CD4-positive, alpha-beta T cell (primary cell): ENCODE data around the gene GULP1. TPM values are rescaled to one million over a fixed set of nuclear protein-coding genes. Genes with fewer than 3 reads are reported as not detected.

Experiments
- ATAC-seq: fragments of 200-7000 bp; cut with Tn5 transposase; one replicate; pipeline ENCODE4 v1.10.0; 2022; ENCODE audit warnings: mild to moderate bottlenecking; ENCODE audit not compliant: poor library complexity
- CTCF ChIA-PET: fragments of 350-600 bp; sonication (Branson Sonifier 250); formaldehyde crosslinking; loops from one replicate; lab custom pipeline; 2021; ENCODE audit warnings: antibody characterized with exemption, inconsistent platforms; lab: Charles Lee
- POLR2A ChIA-PET: fragments of 350-600 bp; sonication (Branson Sonifier 250); formaldehyde crosslinking; loops from one replicate; lab custom pipeline; 2021; ENCODE audit warnings: antibody characterized with exemption, inconsistent platforms; lab: Charles Lee
- DNase-seq, 14 experiments: peaks; one replicate each; pipeline ENCODE4 v3.0.0-alpha.2; 2013 to 2020; ENCODE audit warnings: mixed read lengths in 2 of 14
- H3K27ac ChIP-seq, 2 donors: one replicate each; pipeline versions ENCODE4 v1.5.1 to v1.7.0; 2013; ENCODE audit warnings: low read length in 2 of 2, low read depth in 1 of 2, mild to moderate bottlenecking in 1 of 2
- H3K27me3 ChIP-seq, 2 experiments: 1 replicate in 1 of 2; 2 replicates in 1 of 2; pipeline versions ENCODE4 v1.6.1 to v1.7.0; 2013; ENCODE audit warnings: low read length in 2 of 2, control low read depth in 1 of 2, mild to moderate bottlenecking in 1 of 2, moderate library complexity in 1 of 2; ENCODE audit not compliant: insufficient read depth in 2 of 2, control insufficient read depth in 1 of 2
- H3K36me3 ChIP-seq: one replicate; pipeline ENCODE4 v1.6.1; 2013; ENCODE audit warnings: low read length, control low read depth; ENCODE audit not compliant: insufficient read depth
- H3K4me1 ChIP-seq: one replicate; pipeline ENCODE4 v1.6.1; 2013; ENCODE audit warnings: low read length, control low read depth; ENCODE audit not compliant: insufficient read depth
- H3K4me3 ChIP-seq: one replicate; pipeline ENCODE4 v1.5.1; 2013; ENCODE audit warnings: mild to moderate bottlenecking, low read length, moderate library complexity
- H3K9me3 ChIP-seq, 2 experiments: 1 replicate in 1 of 2; 2 replicates in 1 of 2; pipeline versions ENCODE4 v1.6.1 to v1.7.0; 2013; ENCODE audit warnings: low read length in 2 of 2, mild to moderate bottlenecking in 2 of 2, control low read depth in 1 of 2, moderate library complexity in 1 of 2; ENCODE audit not compliant: control insufficient read depth in 1 of 2, insufficient read depth in 1 of 2
- H3K27ac Mint-ChIP-seq: one replicate; pipeline ENCODE4 v1.8.0; 2020; ENCODE audit warnings: mixed read lengths
- H3K27me3 Mint-ChIP-seq: one replicate; pipeline ENCODE4 v1.8.0; 2021; ENCODE audit warnings: mixed read lengths
- H3K36me3 Mint-ChIP-seq: one replicate; pipeline ENCODE4 v1.8.0; 2021; ENCODE audit warnings: low read depth, mixed read lengths
- H3K4me1 Mint-ChIP-seq: one replicate; pipeline ENCODE4 v1.8.0; 2021; ENCODE audit warnings: low read depth, mixed read lengths
- H3K4me3 Mint-ChIP-seq: one replicate; pipeline ENCODE4 v1.8.0; 2020; ENCODE audit warnings: mild to moderate bottlenecking, mixed read lengths
- H3K9me3 Mint-ChIP-seq: one replicate; pipeline ENCODE4 v1.8.0; 2020; ENCODE audit warnings: mixed read lengths
- CTCF ChIP-seq: fragments of 200-600 bp; IDR thresholded peaks from one replicate; pipeline ENCODE4 v1.8.0; 2022; ENCODE audit warnings: antibody characterized with exemption, mild to moderate bottlenecking
- intact Hi-C, 2 experiments: fragments of 100-400 bp; cut with DNase I in 1 of 2; cut with micrococcal nuclease in 1 of 2; formaldehyde crosslinking; loops; one replicate each; pipeline versions ENCODE4 v1.15.1 to v1.9.0; 2023 to 2025; cut with DNase I, micrococcal nuclease
- total RNA-seq, 174 experiments: library from RNA in 2 of 174; stranded (reverse) in 2 of 174; gene quantifications; one replicate each; pipeline ENCODE4 v1.2.3 and lab custom pipeline; 2021 to 2026

GULP1 gene
- total RNA-seq, 2 experiments from 2014 or later, result not detected

- CTCF ChIA-PET, result no interaction called here
- intact Hi-C loops, result no loop called here
- no peak overlapping the region for H3K4me3 Mint-ChIP-seq
Observed at GRCh38 chr2:188307850-188308283, 16.2 kb downstream of the GULP1 start.

GRCh38 chr2:188308483-188308882 is 16.8 kb downstream of the GULP1 start:
- Mint-ChIP-seq H3K9me3 (no peaks in the 10 kb centered on the region), H3K4me3 (no peak overlapping the region), H3K36me3 (no peaks in the 10 kb centered on the region), H3K27ac (no peak overlapping the region), H3K4me1 (no peaks in the 10 kb centered on the region), H3K27me3 (no peaks in the 10 kb centered on the region)
- Histone ChIP-seq H3K4me3 (no peak overlapping the region), H3K27me3 (no peaks in the 10 kb centered on the region), H3K4me1 (no peaks in the 10 kb centered on the region), H3K27ac (no peak overlapping the region), H3K9me3 (peaks cover 0 to 4% of the 10 kb centered on the region in 2 experiments), H3K36me3 (no peaks in the 10 kb centered on the region)
- POLR2A ChIA-PET, result no interaction called here
- no peak for DNase-seq
- CTCF ChIA-PET, result no interaction called here
- ATAC-seq, result no peak
- intact Hi-C loops, result no loop called here
- no peak for TF ChIP-seq CTCF

More at GRCh38 chr2:188307850-188308283, 16.2 kb downstream of the GULP1 start:
- POLR2A ChIA-PET, result no interaction called here
- TF ChIP-seq CTCF, result no peak
- H3K9me3 Mint-ChIP-seq, result no peaks in the 10 kb centered on the region
- no peaks in the 10 kb centered on the region for H3K27me3 Mint-ChIP-seq
- no peak overlapping the region for H3K27ac Mint-ChIP-seq
- no peak overlapping the region for H3K4me3 ChIP-seq
- ATAC-seq (no peak), DNase-seq (no peak)
- no peaks in the 10 kb centered on the region for H3K4me1 Mint-ChIP-seq
- no peaks in the 10 kb centered on the region for H3K4me1 ChIP-seq
- no peaks in the 10 kb centered on the region for H3K27me3 ChIP-seq
- H3K27ac ChIP-seq, result no peak overlapping the region
- H3K36me3 ChIP-seq, result no peaks in the 10 kb centered on the region
- no peaks in the 10 kb centered on the region for H3K36me3 Mint-ChIP-seq
- peaks cover 0 to 4% of the 10 kb centered on the region in 2 experiments for H3K9me3 ChIP-seq

GRCh38 chr2:188309364-188309763 is 17.7 kb downstream of the GULP1 start:
- intact Hi-C loops, result no loop called here
- ATAC-seq, result no peak

More at GRCh38 chr2:188309364-188309763, 17.7 kb downstream of the GULP1 start:
- H3K27me3 Mint-ChIP-seq, result no peaks in the 10 kb centered on the region
- H3K9me3 Mint-ChIP-seq, result peaks cover 1% of the 10 kb centered on the region
- H3K27ac Mint-ChIP-seq, result no peak overlapping the region
- H3K4me1 ChIP-seq, result no peaks in the 10 kb centered on the region
- no peaks in the 10 kb centered on the region for H3K36me3 ChIP-seq
- TF ChIP-seq CTCF, result no peak
- H3K4me1 Mint-ChIP-seq, result no peaks in the 10 kb centered on the region
- H3K9me3 ChIP-seq, result peaks cover 0 to 4% of the 10 kb centered on the region in 2 experiments
- H3K27ac ChIP-seq, result no peak overlapping the region
- H3K36me3 Mint-ChIP-seq, result no peaks in the 10 kb centered on the region
- H3K4me3 ChIP-seq, result no peak overlapping the region
- DNase-seq, result no peak
- ChIA-PET CTCF (no interaction called here), POLR2A (no interaction called here)
- no peak overlapping the region for H3K4me3 Mint-ChIP-seq
- no peaks in the 10 kb centered on the region for H3K27me3 ChIP-seq
